HepG2 (cell line): ENCODE measurements around the gene DACH2. TPM values are rescaled to one million over a fixed set of nuclear protein-coding genes. Genes with fewer than 3 reads are reported as not detected.

ENCODE experiments used
- ATAC-seq: fragments of 200-7000 bp; cut with Tn5 transposase; 3 replicates; pipeline ENCODE4 v1.9.1; 2020; ENCODE audit warnings: mild to moderate bottlenecking, moderate library complexity
- BruUV-seq: library from RNA; stranded (reverse); fragments of 400-500 nt; replicated peaks from 2 replicates; lab custom pipeline; 2021; lab: Mats Ljungman, UMichigan
- CTCF ChIA-PET: fragments of 300-600 bp; formaldehyde crosslinking; extraction: SDS; loops from one replicate; lab custom pipeline; 2021; ENCODE audit warnings: low total read pairs, inconsistent platforms, low intra/inter-chr PET ratio; lab: Yijun Ruan, JAX
- POLR2A ChIA-PET: fragments of 350-600 bp; sonication (Branson Sonifier 250); formaldehyde crosslinking; loops from one replicate; lab custom pipeline; 2020; ENCODE audit warnings: antibody characterized with exemption, inconsistent platforms; lab: Yijun Ruan, JAX
- DNase-seq: peaks from one replicate; pipeline ENCODE4 v3.0.0-alpha.2; 2015; ENCODE audit warnings: low spot score
- FAIRE-seq: peaks from 3 replicates; lab custom pipeline; 2011; peaks lifted over from hg19 to GRCh38; lab: Jason Lieb, UNC
- H2AFZ ChIP-seq: one replicate; pipeline ENCODE4 v1.6.1; 2011; ENCODE audit warnings: low read length, inconsistent platforms
- H3K27ac ChIP-seq: fragments of 300-600 bp; 3 replicates; pipeline ENCODE4 v1.8.0; 2011; ENCODE audit warnings: mixed run types, mild to moderate bottlenecking, mixed read lengths, low read length, inconsistent platforms; ENCODE audit not compliant: insufficient read depth; ENCODE audit errors: extremely low read length
- H3K27me3 ChIP-seq, 2 experiments: fragments of 200-600 bp in 1 of 2; 2 replicates in 1 of 2; 3 replicates in 1 of 2; pipeline versions ENCODE4 v1.6.0 to v1.8.0; 2011; ENCODE audit warnings: low read length in 2 of 2, mild to moderate bottlenecking in 2 of 2, moderate library complexity in 2 of 2, inconsistent platforms in 1 of 2; ENCODE audit not compliant: insufficient read depth in 2 of 2, control insufficient read depth in 1 of 2
- H3K36me3 ChIP-seq, 2 experiments: fragments of 200-600 bp in 1 of 2; replicated peaks in 1 of 2; 2 replicates in 1 of 2; 3 replicates in 1 of 2; pipeline versions ENCODE4 v1.5.1 to v1.8.0; 2011; ENCODE audit warnings: low read length in 2 of 2, inconsistent platforms in 1 of 2; ENCODE audit not compliant: insufficient read depth in 2 of 2, control insufficient read depth in 1 of 2
- H3K4me1 ChIP-seq: 2 replicates; pipeline ENCODE4 v1.5.1; 2012; ENCODE audit warnings: low read length, inconsistent platforms; ENCODE audit not compliant: insufficient read depth
- H3K4me2 ChIP-seq: 2 replicates; pipeline ENCODE4 v1.6.0; 2011; ENCODE audit warnings: low read depth, low read length, inconsistent platforms
- H3K4me3 ChIP-seq, 3 experiments: fragments of 200-600 bp in 1 of 3; sonication (generic), shearing (Covaris generic) in 1 of 3; replicated peaks in 1 of 3; 2 replicates each; pipeline ENCODE4 v1.5.1; 2011 to 2016; ENCODE audit warnings: low read length in 3 of 3, inconsistent platforms in 2 of 3, low read depth in 2 of 3, mild to moderate bottlenecking in 2 of 3, control low read depth in 1 of 3, mixed read lengths in 1 of 3; ENCODE audit not compliant: insufficient read depth in 1 of 3
- H3K79me2 ChIP-seq: one replicate; pipeline ENCODE4 v1.6.1; 2011; ENCODE audit warnings: low read length, inconsistent platforms; ENCODE audit not compliant: insufficient read depth
- H3K9ac ChIP-seq: 2 replicates; pipeline ENCODE4 v1.6.0; 2011; ENCODE audit warnings: mild to moderate bottlenecking, low read depth, low read length, inconsistent platforms; ENCODE audit not compliant: insufficient read depth
- H3K9me3 ChIP-seq: 2 replicates; pipeline ENCODE4 v1.5.1; 2012; ENCODE audit warnings: mild to moderate bottlenecking, low read length
- H4K20me1 ChIP-seq: 2 replicates; pipeline ENCODE4 v1.6.0; 2011; ENCODE audit warnings: inconsistent platforms, mild to moderate bottlenecking, low read length, moderate library complexity; ENCODE audit not compliant: insufficient read depth
- CBX2 ChIP-seq, 2 experiments: fragments of 200-600 bp in 1 of 2; sonication (generic); formaldehyde crosslinking in 1 of 2; IDR thresholded peaks; 2 replicates each; pipeline versions ENCODE4 v1.7.0 to v1.8.1; 2018 to 2022; ENCODE audit warnings: low read depth in 2 of 2, low read length in 1 of 2, mild to moderate bottlenecking in 1 of 2, missing genetic modification reagents in 1 of 2
- DMAP1 ChIP-seq: IDR thresholded peaks from 2 replicates; pipeline ENCODE4 v1.6.1; 2016
- KAT8 ChIP-seq: IDR thresholded peaks from 2 replicates; pipeline ENCODE4 v1.6.1; 2016; ENCODE audit warnings: missing genetic modification reagents, missing compliant biosample characterization
- MYNN ChIP-seq: sonication (generic); formaldehyde crosslinking; IDR thresholded peaks from 2 replicates; pipeline ENCODE4 v1.4.0; 2020; ENCODE audit warnings: mild to moderate bottlenecking, low read depth, missing genetic modification reagents
- PHF5A ChIP-seq: IDR thresholded peaks from one replicate; pipeline ENCODE4 v1.6.1; 2018; ENCODE audit warnings: low read depth, missing genetic modification reagents; ENCODE audit not compliant: unreplicated experiment
- SIX4 ChIP-seq: sonication (generic); formaldehyde crosslinking; IDR thresholded peaks from 2 replicates; pipeline ENCODE4 v1.4.0; 2020; ENCODE audit warnings: missing genetic modification reagents
- SMARCC2 ChIP-seq: fragments of 450-650 bp; IDR thresholded peaks from 2 replicates; pipeline ENCODE4 v1.6.1; 2017; ENCODE audit warnings: antibody characterized with exemption, mild to moderate bottlenecking
- SPEN ChIP-seq: sonication (generic); formaldehyde crosslinking; IDR thresholded peaks from 2 replicates; pipeline ENCODE4 v1.5.1; 2020; ENCODE audit warnings: low read depth, mild to moderate bottlenecking, missing genetic modification reagents
- STAT5B ChIP-seq: sonication (generic); formaldehyde crosslinking; IDR thresholded peaks from 2 replicates; pipeline ENCODE4 v1.4.0; 2020; ENCODE audit warnings: missing genetic modification reagents
- ZNF230 ChIP-seq: sonication (generic); formaldehyde crosslinking; IDR thresholded peaks from 2 replicates; pipeline ENCODE4 v1.4.0; 2020; ENCODE audit warnings: mild to moderate bottlenecking, missing genetic modification reagents
- ZNF343 ChIP-seq: sonication (generic); formaldehyde crosslinking; IDR thresholded peaks from 2 replicates; pipeline ENCODE4 v1.4.0; 2020; ENCODE audit warnings: mild to moderate bottlenecking, missing genetic modification reagents
- ZNF354B ChIP-seq: sonication (generic); formaldehyde crosslinking; IDR thresholded peaks from 2 replicates; pipeline ENCODE4 v1.8.0; 2022; ENCODE audit warnings: mild to moderate bottlenecking, missing genetic modification reagents
- ZNF44 ChIP-seq: sonication (generic); formaldehyde crosslinking; IDR thresholded peaks from 2 replicates; pipeline ENCODE4 v1.5.1; 2020; ENCODE audit warnings: mild to moderate bottlenecking, missing genetic modification reagents
- ZNF546 ChIP-seq: sonication (generic); formaldehyde crosslinking; conservative IDR thresholded peaks from 2 replicates; pipeline ENCODE4 v1.8.1; 2023; ENCODE audit warnings: mild to moderate bottlenecking, missing genetic modification reagents
- ZNF737 ChIP-seq: sonication (generic); formaldehyde crosslinking; IDR thresholded peaks from 2 replicates; pipeline ENCODE4 v1.5.0; 2020; ENCODE audit warnings: missing genetic modification reagents, mild to moderate bottlenecking, borderline replicate concordance
- ZNF749 ChIP-seq: sonication (generic); formaldehyde crosslinking; IDR thresholded peaks from 2 replicates; pipeline ENCODE4 v1.8.0; 2022; ENCODE audit warnings: mild to moderate bottlenecking, missing genetic modification reagents, moderate library complexity, borderline replicate concordance
- whole genome bisulfite sequencing: methylation state at CpG from one replicate; pipeline ENCODE4 v1.1.6; 2017; ENCODE audit warnings: low lambda C conversion rate; 5-methylcytosine and 5-hydroxymethylcytosine counted together
- in situ Hi-C: cut with HindIII; loops from 2 replicates; pipeline ENCODE4 v1.10.0; 2017; ENCODE audit warnings: low pct_unique_long_range_greater_than_20kb; ENCODE audit not compliant: extremely low pct_ligation_motif_present
- intact Hi-C: fragments of 100-400 bp; cut with micrococcal nuclease; formaldehyde crosslinking; loops from one replicate; pipeline ENCODE4 v1.10.0; 2022; ENCODE audit not compliant: unreplicated experiment
- polyA plus RNA-seq, 8 experiments: library from polyadenylated mRNA; depleted of rRNA in 3 of 8; stranded (reverse) in 7 of 8; unstranded in 1 of 8; fragments of >200 nt; fragmentation: Illumina TruSeq in 4 of 8; extraction: Trizol in 4 of 8; gene quantifications; 2 replicates each; pipeline versions ENCODE4 v1.2.1 to v1.2.3, GENCODE V29; 2011 to 2016; ENCODE audit warnings: low read depth in 4 of 8, missing spikeins in 1 of 8, mixed read lengths in 1 of 8; ENCODE audit not compliant: insufficient read depth in 1 of 8
- total RNA-seq, 5 experiments: library from RNA; depleted of rRNA; stranded (reverse); fragments of >200 nt; fragmentation: Illumina TruSeq; extraction: Trizol; gene quantifications; 2 replicates each; pipeline ENCODE4 v1.2.3, GENCODE V29; 2016; ENCODE audit warnings: low read depth in 1 of 5
- TF ChIP-seq, protein P1 (sequence below): sonication (generic); formaldehyde crosslinking; IDR thresholded peaks from 2 replicates; pipeline ENCODE4 v1.5.1; 2020; ENCODE audit warnings: missing genetic modification reagents, mild to moderate bottlenecking, borderline replicate concordance
- TF ChIP-seq, protein P2 (sequence below): sonication (generic); formaldehyde crosslinking; IDR thresholded peaks from 2 replicates; pipeline ENCODE4 v1.4.0; 2020; ENCODE audit warnings: missing genetic modification reagents, borderline replicate concordance

The DACH2 gene
- total and polyA plus RNA-seq, 2 of the 13 experiments (the other 11 are each of a cell fraction or from before 2014, with no cell fraction given), result not detected

DNA sequence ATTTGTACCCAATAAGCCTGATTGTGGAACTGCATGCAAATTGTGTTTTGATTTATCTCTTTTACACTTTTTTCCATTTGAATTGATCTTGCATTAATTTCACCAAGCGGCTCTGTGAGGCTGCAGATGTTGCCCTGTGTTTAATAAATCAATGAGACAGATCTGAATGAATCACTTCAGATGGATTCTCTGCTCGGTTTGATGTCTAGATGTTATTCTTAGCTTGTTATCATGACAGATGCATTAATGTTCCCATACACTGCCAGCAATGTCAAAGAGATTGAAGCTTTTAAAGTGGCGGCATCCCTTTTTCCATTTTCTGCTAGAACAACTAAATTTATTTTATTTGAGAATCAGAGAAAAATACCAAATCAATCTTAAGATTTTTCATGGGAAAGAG is 6.3 kb downstream of the DACH2 start:
- Histone ChIP-seq H2AFZ (no peak overlapping the region), H3K27me3 (peaks cover 0 to 3% of the 10 kb centered on the region in 2 experiments; a peak in 1 of 5 replicates)
- no peak for FAIRE-seq
- TF ChIP-seq SIX4 (CRISPR knock-in tag), result no peak
- TF ChIP-seq, protein P1, sequence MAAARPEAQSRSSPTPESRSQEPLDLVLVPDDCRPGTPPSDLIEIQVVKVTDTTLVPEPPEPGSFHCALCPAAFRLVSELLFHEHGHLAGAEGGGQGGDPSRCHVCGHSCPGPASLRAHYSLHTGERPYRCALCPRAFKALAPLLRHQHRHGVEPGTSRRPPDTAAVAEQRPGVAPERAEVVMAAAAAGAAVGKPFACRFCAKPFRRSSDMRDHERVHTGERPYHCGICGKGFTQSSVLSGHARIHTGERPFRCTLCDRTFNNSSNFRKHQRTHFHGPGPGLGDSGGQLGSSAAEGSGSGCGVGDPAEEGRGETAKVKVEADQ (CRISPR knock-in tag), result no peak
- TF ChIP-seq, protein P2, sequence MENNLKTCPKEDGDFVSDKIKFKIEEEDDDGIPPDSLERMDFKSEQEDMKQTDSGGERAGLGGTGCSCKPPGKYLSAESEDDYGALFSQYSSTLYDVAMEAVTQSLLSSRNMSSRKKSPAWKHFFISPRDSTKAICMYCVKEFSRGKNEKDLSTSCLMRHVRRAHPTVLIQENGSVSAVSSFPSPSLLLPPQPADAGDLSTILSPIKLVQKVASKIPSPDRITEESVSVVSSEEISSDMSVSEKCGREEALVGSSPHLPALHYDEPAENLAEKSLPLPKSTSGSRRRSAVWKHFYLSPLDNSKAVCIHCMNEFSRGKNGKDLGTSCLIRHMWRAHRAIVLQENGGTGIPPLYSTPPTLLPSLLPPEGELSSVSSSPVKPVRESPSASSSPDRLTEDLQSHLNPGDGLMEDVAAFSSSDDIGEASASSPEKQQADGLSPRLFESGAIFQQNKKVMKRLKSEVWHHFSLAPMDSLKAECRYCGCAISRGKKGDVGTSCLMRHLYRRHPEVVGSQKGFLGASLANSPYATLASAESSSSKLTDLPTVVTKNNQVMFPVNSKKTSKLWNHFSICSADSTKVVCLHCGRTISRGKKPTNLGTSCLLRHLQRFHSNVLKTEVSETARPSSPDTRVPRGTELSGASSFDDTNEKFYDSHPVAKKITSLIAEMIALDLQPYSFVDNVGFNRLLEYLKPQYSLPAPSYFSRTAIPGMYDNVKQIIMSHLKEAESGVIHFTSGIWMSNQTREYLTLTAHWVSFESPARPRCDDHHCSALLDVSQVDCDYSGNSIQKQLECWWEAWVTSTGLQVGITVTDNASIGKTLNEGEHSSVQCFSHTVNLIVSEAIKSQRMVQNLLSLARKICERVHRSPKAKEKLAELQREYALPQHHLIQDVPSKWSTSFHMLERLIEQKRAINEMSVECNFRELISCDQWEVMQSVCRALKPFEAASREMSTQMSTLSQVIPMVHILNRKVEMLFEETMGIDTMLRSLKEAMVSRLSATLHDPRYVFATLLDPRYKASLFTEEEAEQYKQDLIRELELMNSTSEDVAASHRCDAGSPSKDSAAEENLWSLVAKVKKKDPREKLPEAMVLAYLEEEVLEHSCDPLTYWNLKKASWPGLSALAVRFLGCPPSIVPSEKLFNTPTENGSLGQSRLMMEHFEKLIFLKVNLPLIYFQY, result no peak
- no peak for TF ChIP-seq ZNF354B
- no peak for TF ChIP-seq ZNF343
- no peak for TF ChIP-seq ZNF44 (CRISPR knock-in tag)
- no peak for TF ChIP-seq STAT5B (CRISPR knock-in tag)
- no peak for TF ChIP-seq SPEN (CRISPR knock-in tag)
- TF ChIP-seq CBX2 (IDR thresholded peaks at IDR 0.05; ENCODE audit: low read depth, low read length), result no peak
- TF ChIP-seq CBX2 (CRISPR knock-in tag; IDR thresholded peaks at IDR 0.05; ENCODE audit: low read depth), result no peak
- TF ChIP-seq ZNF546 (CRISPR knock-in tag), result no peak
- no peak for TF ChIP-seq ZNF749 (CRISPR knock-in tag)
- TF ChIP-seq ZNF737 (CRISPR knock-in tag), result no peak
- no peak for TF ChIP-seq DMAP1 (CRISPR knock-in tag)
- TF ChIP-seq KAT8 (CRISPR knock-in tag), result no peak
- TF ChIP-seq MYNN (CRISPR knock-in tag), result no peak
- no peak for TF ChIP-seq ZNF230 (CRISPR knock-in tag)
- TF ChIP-seq SMARCC2, result no peak
- TF ChIP-seq PHF5A, result no peak
- TF ChIP-seq, all 625 proteins: peak for 0
- ChIA-PET CTCF (no interaction called here), POLR2A (no interaction called here)
- Histone ChIP-seq H4K20me1 (no peaks in the 10 kb centered on the region), H3K4me1 (no peaks in the 10 kb centered on the region), H3K9me3 (no peaks in the 10 kb centered on the region), H3K4me2 (no peak overlapping the region), H3K27ac (no peak overlapping the region), H3K9ac (no peak overlapping the region), H3K79me2 (no peaks in the 10 kb centered on the region), H3K36me3 (no peaks in the 10 kb centered on the region), H3K4me3 (no peak overlapping the region)
- ATAC-seq, result no peak
- intact Hi-C loops (no loop called here), in situ Hi-C loops (no loop called here)
- no TSS peak for BruUV-seq
- WGBS, result 5% methylated on average over 3 of the region's 3 CpGs
- no peak for DNase-seq
